ENCODE results near the gene MYOM1.

MYOM1 gene

DNA sequence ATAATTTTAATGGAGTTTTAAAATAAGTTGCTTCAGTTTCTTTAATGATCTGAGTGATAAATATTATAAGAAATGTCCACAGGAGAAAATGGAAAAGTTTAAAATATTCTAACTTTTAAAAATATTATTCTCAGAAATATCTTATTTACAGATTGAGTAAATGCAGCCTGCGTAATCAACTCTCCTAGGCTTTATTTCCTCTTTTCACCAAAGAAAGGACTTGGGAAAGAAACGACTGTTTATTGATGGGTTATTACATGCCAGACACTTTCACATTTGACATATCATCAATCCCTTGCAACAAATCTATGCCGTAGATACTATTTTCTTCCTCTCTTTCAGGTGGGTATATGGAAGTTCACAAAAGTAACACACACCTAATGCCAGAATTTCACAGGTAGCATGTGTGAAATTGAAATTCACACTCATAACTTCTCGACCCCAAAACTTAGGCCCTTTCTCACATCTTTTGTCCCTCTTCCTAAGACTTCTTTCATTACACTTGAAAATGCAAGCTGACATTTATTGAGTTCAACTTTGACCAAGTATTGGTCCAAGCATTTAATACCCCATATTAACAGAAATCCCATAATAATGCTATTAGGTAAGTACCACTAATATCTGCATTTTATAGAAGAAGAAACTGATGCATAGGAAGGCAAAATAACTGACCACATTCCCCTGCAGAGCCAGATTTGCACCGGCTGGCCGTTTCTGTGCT is 49.2 kb downstream of the MYOM1 start:
- no peak for DNase-seq (ENCODE audit: low spot score)
- TF ChIP-seq, protein P1, sequence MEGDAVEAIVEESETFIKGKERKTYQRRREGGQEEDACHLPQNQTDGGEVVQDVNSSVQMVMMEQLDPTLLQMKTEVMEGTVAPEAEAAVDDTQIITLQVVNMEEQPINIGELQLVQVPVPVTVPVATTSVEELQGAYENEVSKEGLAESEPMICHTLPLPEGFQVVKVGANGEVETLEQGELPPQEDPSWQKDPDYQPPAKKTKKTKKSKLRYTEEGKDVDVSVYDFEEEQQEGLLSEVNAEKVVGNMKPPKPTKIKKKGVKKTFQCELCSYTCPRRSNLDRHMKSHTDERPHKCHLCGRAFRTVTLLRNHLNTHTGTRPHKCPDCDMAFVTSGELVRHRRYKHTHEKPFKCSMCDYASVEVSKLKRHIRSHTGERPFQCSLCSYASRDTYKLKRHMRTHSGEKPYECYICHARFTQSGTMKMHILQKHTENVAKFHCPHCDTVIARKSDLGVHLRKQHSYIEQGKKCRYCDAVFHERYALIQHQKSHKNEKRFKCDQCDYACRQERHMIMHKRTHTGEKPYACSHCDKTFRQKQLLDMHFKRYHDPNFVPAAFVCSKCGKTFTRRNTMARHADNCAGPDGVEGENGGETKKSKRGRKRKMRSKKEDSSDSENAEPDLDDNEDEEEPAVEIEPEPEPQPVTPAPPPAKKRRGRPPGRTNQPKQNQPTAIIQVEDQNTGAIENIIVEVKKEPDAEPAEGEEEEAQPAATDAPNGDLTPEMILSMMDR (IDR thresholded peaks at IDR 0.05; ENCODE audit: borderline replicate concordance, control extremely low read depth, extremely low read depth, insufficient read depth, missing control alignments), result no peak
- in situ Hi-C loops (cut with MboI; ENCODE audit: low sequenced_read_pairs, unreplicated experiment), result no loop called here

GRCh38 chr18:3164381-3164780 is 55.4 kb downstream of the MYOM1 start:
- in situ Hi-C loops (cut with MboI; ENCODE audit: low sequenced_read_pairs, unreplicated experiment), result no loop called here
- TF ChIP-seq, protein P1 (IDR thresholded peaks at IDR 0.05; ENCODE audit: borderline replicate concordance, control extremely low read depth, extremely low read depth, insufficient read depth, missing control alignments), result no peak
- no peak for DNase-seq (ENCODE audit: low spot score)

DNA sequence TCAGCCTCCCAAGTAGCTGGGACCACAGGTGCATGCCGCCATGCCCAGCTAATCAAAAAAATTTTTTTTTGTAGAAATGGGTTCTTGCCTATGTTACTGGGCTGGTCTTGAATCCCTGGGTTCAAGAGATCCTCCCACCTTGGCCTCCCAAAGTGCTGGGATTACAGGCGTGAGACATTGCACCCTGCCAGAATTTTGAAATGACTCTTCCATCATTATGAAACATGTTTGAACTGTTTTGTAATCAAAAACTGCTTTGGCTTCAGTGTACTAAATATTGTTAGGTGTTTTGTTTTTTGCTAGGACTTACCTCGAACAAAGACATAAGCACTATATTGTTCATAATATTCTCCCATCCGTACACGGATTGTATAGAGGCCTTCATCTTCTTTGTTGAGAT is 55.8 kb downstream of the MYOM1 start:
- in situ Hi-C loops (cut with MboI; ENCODE audit: low sequenced_read_pairs, unreplicated experiment), result no loop called here
- DNase-seq (ENCODE audit: low spot score), result no peak
- TF ChIP-seq, protein P1 (IDR thresholded peaks at IDR 0.05; ENCODE audit: borderline replicate concordance, control extremely low read depth, extremely low read depth, insufficient read depth, missing control alignments), result no peak

GRCh38 chr18:3162181-3162580 is 57.6 kb downstream of the MYOM1 start:
- in situ Hi-C loops (cut with MboI; ENCODE audit: low sequenced_read_pairs, unreplicated experiment), result no loop called here
- no peak for DNase-seq (ENCODE audit: low spot score)
- TF ChIP-seq, protein P1 (IDR thresholded peaks at IDR 0.05; ENCODE audit: borderline replicate concordance, control extremely low read depth, extremely low read depth, insufficient read depth, missing control alignments), result no peak

- in situ Hi-C loops (cut with MboI; ENCODE audit: low sequenced_read_pairs, unreplicated experiment), result no loop called here
- TF ChIP-seq, protein P1 (IDR thresholded peaks at IDR 0.05; ENCODE audit: borderline replicate concordance, control extremely low read depth, extremely low read depth, insufficient read depth, missing control alignments), result no peak
- DNase-seq (ENCODE audit: low spot score), result no peak
Measured at GRCh38 chr18:3159830-3160229, 59.9 kb downstream of the MYOM1 start.

- TF ChIP-seq, protein P1 (IDR thresholded peaks at IDR 0.05; ENCODE audit: borderline replicate concordance, control extremely low read depth, extremely low read depth, insufficient read depth, missing control alignments), result no peak
- no peak for DNase-seq (ENCODE audit: low spot score)
- in situ Hi-C loops (cut with MboI; ENCODE audit: low sequenced_read_pairs, unreplicated experiment), result no loop called here
Measured at GRCh38 chr18:3157606-3158005, 62.2 kb downstream of the MYOM1 start.
